Natural killer cell treated with Interleukin-12 subunit alpha and Interleukin-12 subunit beta and Interleukin-15 and Interleukin-18, amount 100 ng/mL, for 72 hours (primary cell): ENCODE measurements around the gene MPND. TPM values are rescaled to one million over a fixed set of nuclear protein-coding genes. Genes with fewer than 3 reads are reported as not detected.

Experiments used
- ATAC-seq, 2 donors: fragments of 150-1000 bp; cut with Tn5 transposase in 1 of 2; sonication (Bioruptor Pico), chemical (Tn5 transposase) in 1 of 2; 2 replicates each; pipeline ENCODE4 v1.10.0; 2021
- DNase-seq: peaks from one replicate; pipeline ENCODE4 v3.0.0; 2022; ENCODE audit warnings: low spot score
- H3K27ac Mint-ChIP-seq, 2 donors: 1 replicate in 1 of 2; 2 replicates in 1 of 2; pipeline ENCODE4 v1.8.0; 2022; ENCODE audit warnings: mixed read lengths in 2 of 2, mild to moderate bottlenecking in 1 of 2, moderate library complexity in 1 of 2
- H3K27me3 Mint-ChIP-seq, 2 donors: 1 replicate in 1 of 2; 2 replicates in 1 of 2; pipeline ENCODE4 v1.8.0; 2022; ENCODE audit warnings: mixed read lengths in 2 of 2
- H3K36me3 Mint-ChIP-seq: one replicate; pipeline ENCODE4 v1.8.0; 2022; ENCODE audit warnings: mixed read lengths
- H3K4me1 Mint-ChIP-seq, 2 donors: 1 replicate in 1 of 2; 2 replicates in 1 of 2; pipeline ENCODE4 v1.8.0; 2022; ENCODE audit warnings: low read depth in 2 of 2, mixed read lengths in 2 of 2, mild to moderate bottlenecking in 1 of 2
- H3K4me3 Mint-ChIP-seq: one replicate; pipeline ENCODE4 v1.8.0; 2022; ENCODE audit warnings: mixed read lengths
- H3K9me3 Mint-ChIP-seq: 2 replicates; pipeline ENCODE4 v1.8.0; 2022; ENCODE audit warnings: mixed read lengths
- total RNA-seq, 2 donors: library from RNA; stranded (reverse); gene quantifications; one replicate each; pipeline ENCODE4 v1.2.3, GENCODE V29; 2022

Gene MPND
- total RNA-seq, 2 donors from 2014 or later: 28.3 to 73.5 TPM

DNA sequence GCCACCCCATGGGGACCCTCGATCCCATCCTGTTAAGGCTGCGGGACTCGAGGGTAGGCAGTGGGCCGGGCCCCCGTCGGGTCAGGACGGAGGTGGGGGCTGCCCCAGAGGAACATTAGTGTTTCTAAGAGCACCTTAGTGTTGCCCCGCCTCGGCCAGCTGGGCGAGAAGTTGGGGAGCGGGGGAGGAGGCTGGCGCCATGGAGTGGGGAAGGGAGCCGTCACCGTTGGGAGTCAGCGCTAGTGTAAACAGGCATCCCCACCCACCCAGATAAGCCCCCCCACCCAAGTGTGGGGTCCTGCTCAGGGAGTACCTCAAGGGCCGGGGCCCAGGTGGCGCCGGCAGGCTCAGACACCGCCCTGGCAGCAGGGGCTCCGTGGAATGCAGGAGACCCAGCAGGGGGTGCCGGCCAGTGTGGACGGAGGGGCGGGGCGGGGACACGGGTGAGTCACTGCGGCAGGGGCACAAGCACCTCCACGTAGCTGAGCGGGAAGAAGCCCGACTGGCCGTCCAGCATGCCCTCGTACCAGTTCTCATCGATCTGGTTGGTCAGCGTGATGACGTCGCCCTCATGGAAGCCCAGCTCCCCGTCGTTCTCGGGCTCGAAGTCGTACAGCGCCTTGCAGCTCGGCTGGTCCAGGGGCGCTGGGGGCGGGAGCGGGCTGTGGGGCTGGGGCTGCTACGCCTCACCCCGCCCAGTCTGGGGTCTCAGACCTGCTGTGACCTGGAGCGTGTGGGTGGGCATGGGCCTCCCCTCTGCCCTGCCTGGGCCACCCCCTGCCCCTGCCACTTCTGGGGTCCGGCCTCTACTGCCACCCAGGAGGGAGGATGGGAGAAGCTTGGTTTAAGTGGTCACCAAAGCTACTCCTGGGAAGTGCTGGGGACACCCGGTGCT is 18.0 kb downstream of the MPND start:
- no peak overlapping the region for H3K27ac Mint-ChIP-seq
- ATAC-seq (no peak), DNase-seq (no peak)
- no peaks in the 10 kb centered on the region for H3K27me3 Mint-ChIP-seq
- H3K36me3 Mint-ChIP-seq: no peaks in the 10 kb centered on the region
- H3K9me3 Mint-ChIP-seq: no peaks in the 10 kb centered on the region
- no peak overlapping the region for H3K4me3 Mint-ChIP-seq
- H3K4me1 Mint-ChIP-seq: peaks cover 0 to 4% of the 10 kb centered on the region in 2 donors

DNA sequence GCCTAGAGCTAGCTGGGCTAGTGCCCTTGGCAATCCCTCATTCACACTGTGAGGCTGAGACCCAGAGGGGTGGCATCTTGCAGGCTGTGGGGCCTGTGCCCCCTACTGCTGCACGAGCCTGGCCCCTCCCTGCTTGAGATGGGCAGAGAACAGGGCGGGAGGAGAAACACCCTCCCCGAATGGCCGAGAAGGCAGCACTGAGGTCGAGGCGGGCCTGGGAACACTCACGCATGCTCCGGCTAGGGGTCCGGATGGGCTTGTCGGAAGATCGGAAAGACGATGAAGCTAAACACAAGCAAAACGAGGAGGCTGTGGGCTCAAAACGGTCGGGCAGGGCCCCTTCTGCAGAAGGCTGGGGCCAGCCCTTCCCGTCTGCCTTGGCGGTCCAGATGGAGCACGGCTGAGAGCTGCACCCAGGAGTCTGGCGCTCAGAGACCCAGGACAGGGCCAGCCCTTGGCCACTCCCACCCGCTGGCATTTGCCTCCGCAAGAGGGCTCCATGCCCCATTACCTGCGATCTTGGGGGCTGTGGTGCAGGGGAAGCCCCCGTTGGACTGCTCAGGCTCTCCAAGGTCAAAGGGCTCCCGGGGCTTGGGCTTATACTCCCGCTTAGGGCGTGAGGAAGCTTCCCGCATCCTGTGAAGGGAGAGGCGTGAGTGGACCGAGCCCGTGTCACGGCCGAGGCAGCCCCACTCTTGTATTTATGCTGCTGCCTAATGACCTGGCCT is 18.9 kb downstream of the MPND start:
- no peak for ATAC-seq
- Mint-ChIP-seq H3K4me3 (no peak overlapping the region), H3K27ac (no peak overlapping the region), H3K9me3 (no peaks in the 10 kb centered on the region), H3K4me1 (peaks cover 0 to 7% of the 10 kb centered on the region in 2 donors), H3K27me3 (no peaks in the 10 kb centered on the region), H3K36me3 (no peaks in the 10 kb centered on the region)
- no peak for DNase-seq

DNA sequence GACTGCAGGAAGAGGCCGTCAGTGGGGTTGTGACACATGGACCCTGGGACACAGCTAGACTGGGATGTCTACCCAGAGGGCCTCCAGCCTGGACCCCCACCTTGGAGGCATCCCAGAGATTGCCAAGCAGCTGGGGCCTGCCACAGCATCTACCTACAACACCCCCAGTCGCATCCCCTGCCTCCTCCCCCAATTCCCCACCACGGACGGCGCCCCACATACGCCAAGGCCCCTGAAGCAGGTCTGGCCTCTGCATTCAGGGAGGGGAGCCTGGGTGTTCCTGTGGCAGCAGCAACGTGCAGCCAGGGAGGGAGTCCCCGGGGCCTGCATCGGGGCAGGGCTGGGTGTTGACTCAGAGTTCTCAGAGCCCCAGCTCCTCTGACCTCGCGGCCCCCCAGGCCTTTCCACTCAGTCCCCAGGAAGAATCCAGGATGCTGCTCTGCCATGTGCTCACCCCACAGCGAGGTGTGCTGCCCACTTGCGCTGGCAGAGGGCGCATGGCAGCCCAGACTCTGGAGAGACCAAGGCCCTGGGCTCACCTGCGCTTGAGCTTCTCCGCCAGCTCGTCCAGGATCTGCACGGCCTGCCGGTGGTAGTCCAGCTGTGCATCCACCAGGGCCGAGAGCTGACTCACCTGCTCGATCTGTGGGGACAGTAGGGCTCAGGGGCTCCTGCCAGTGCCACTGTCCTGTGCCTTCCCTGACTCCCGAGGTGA is 19.6 kb downstream of the MPND start:
- DNase-seq (no peak), ATAC-seq (no peak)
- no peaks in the 10 kb centered on the region for H3K9me3 Mint-ChIP-seq
- peaks cover 0 to 10% of the 10 kb centered on the region in 2 donors for H3K4me1 Mint-ChIP-seq
- no peak overlapping the region for H3K27ac Mint-ChIP-seq
- H3K36me3 Mint-ChIP-seq: no peaks in the 10 kb centered on the region
- no peaks in the 10 kb centered on the region for H3K27me3 Mint-ChIP-seq
- no peak overlapping the region for H3K4me3 Mint-ChIP-seq

DNA sequence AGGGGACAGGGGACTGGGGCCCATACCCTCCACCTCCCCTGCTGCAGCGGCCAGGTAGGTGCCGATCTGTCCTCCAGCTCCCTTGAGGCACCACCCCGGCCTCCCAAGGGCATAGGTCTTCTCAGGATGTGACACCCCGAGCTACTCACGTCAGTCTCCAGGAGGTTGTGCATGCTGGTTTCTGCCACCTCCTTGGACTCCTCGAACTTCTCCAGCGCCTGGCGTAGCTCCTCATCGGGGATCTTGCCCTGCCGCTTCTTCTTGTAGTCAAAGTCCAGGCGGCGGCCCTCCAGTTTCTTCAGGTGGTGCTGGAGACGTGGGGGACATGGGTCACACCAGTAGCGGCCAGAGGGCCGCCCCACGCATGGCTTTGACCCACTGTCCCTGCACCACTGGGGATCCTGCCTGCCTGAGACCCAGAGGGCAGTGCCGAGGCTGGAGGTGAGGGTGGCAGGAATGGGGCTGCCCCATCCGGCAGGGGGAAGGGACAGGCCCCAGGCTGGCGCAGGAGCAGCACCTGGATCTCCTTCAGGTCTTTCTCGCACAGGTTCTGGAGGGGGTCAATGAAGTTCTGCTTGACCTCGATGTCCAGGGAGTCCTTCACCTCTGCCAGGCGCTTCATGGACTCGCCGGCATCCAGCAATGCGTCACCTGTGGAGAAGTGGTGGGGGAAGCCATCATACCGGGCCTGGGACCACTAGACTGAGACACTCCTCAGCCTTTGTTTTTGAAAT is 20.4 kb downstream of the MPND start:
- Mint-ChIP-seq H3K4me3 (no peak overlapping the region), H3K27ac (no peak overlapping the region), H3K4me1 (peaks cover 4 to 15% of the 10 kb centered on the region in 2 donors), H3K36me3 (no peaks in the 10 kb centered on the region), H3K9me3 (no peaks in the 10 kb centered on the region), H3K27me3 (no peaks in the 10 kb centered on the region)
- no peak for ATAC-seq
- no peak for DNase-seq

DNA sequence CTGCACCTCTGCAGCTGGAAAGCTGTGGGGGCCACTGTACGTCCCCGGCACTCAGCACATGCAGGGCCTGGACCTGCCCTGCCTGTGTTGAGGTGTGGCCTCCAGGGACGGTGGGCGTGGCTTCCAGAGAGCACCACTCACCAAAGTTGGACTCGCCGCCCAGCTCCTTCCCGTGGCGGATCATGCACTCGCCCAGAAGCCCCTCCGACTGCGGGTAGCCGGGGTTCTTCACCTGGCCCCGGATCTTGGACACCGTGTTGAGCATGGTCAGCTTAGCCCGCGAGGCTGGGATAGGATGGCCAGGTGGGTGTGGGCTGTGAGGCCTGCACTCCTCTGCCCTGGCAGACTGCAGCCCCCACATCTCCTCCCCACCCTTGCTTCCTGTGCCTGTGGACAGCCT is 22.0 kb downstream of the MPND start:
- Mint-ChIP-seq H3K27me3 (no peaks in the 10 kb centered on the region), H3K9me3 (no peaks in the 10 kb centered on the region), H3K27ac (peak overlapping the region in 1 of 2 donors; percentile 93), H3K4me1 (peaks cover 15 to 23% of the 10 kb centered on the region in 2 donors), H3K4me3 (no peak overlapping the region), H3K36me3 (no peaks in the 10 kb centered on the region)
- no peak for ATAC-seq
- DNase-seq: no peak

DNA sequence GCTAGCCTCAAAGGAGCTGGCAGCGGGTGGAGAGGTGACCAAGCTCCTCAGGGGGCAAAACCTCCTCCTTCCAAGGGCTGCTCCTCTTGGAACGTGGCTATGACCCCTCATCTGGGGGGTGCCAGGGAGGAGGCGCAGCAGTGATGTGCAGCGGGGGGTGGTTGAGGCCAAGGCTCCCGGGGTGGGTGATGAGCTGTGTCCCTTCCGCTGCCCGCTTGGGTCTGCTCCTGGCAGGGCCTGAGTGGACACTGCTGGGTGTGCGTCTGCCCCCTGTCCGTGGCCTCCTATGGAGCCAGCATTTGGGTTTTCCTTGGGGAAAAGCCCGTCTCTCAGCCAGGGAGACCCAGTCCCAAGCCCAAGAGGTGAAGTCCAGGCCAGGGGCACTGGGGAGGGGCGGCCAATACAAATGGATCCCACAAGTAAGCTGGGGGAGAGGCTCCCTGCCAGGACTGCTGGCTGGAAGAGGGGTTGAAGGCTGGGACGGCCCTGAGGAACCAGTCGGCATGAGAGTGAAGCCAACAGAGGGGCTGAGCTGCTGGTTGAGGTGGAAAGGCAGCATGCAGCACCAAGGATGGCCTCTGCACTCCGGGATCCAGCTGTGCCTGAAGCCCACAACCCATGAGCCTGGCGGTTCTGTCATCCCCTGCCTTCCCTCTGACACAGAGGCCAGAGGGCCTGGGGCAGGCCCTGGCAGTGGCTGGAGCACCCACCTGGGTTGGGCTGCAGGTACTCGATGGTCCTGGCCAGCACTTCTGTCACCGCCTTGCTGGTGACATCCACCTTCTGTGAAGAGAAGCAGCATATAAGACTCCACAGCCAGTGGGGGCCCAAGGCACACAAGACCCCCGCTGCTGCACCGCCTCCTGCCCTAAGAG is 22.7 kb downstream of the MPND start:
- DNase-seq (no peak), ATAC-seq (no peak)
- Mint-ChIP-seq H3K27ac (peak overlapping the region in 1 of 2 donors; percentile 93), H3K9me3 (no peaks in the 10 kb centered on the region), H3K4me1 (peaks cover 22 to 26% of the 10 kb centered on the region in 2 donors), H3K36me3 (no peaks in the 10 kb centered on the region), H3K27me3 (no peaks in the 10 kb centered on the region), H3K4me3 (no peak overlapping the region)

DNA sequence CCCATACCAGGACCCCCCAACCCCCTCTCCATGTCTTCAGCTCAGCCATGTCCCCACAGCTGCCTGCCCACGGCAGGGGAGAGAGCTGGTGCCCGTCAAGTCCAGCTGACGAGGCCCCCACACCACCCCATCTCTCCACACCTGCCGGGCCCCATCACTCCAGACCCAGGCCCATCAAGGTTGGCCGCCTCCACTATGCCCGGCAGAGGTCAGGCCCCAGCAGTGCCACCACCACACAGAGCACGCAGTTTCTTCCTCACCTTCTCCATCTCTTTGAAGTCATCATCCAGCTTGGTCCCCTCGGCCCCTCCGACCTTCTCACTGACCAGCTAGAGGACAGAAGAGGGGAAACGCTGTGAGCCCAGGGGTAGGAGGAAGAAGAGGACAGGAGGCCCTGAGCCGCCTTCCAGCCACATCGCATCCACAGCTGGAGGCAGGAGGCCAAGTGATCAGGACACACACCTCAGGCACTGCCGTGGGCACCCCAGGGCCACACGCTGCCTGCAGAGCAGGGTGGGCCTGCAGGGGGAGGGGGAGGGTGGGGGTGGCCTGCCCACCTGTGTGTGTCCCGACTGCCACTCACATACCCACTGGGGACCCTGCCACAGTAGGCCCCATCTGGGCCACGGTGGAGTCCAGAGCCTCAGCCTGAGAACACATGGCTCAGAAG is 23.4 kb downstream of the MPND start:
- no peaks in the 10 kb centered on the region for H3K36me3 Mint-ChIP-seq
- H3K27ac Mint-ChIP-seq: peak overlapping the region; percentile 93
- no peak for ATAC-seq
- H3K27me3 Mint-ChIP-seq: no peaks in the 10 kb centered on the region
- no peak overlapping the region for H3K4me3 Mint-ChIP-seq
- H3K9me3 Mint-ChIP-seq: no peaks in the 10 kb centered on the region
- no peak for DNase-seq
- H3K4me1 Mint-ChIP-seq: peaks cover 24 to 27% of the 10 kb centered on the region in 2 donors

DNA sequence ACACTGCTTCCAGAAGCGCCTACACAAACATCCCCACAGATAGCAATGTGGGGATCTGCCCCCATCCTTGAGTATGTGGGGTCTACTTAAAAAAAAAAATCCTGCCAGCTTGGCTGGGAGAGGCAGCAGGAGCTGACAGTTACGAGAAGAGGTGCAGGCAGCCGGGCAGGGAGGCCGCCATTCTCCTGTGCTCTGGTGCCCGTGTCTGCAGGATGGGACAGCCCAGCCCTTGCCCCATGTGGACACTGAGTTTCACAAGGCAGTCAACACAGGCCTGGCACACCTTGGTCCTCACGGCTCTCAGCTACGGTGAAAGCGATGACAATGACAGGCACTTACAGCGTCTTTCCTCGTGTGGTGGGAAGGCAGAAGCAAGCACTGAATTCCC is 24.0 kb downstream of the MPND start:
- H3K27ac Mint-ChIP-seq: peak overlapping the region; percentile 93
- ATAC-seq (no peak), DNase-seq (no peak)
- no peak overlapping the region for H3K4me3 Mint-ChIP-seq
- no peaks in the 10 kb centered on the region for H3K36me3 Mint-ChIP-seq
- peaks cover 24 to 30% of the 10 kb centered on the region in 2 donors for H3K4me1 Mint-ChIP-seq
- no peaks in the 10 kb centered on the region for H3K27me3 Mint-ChIP-seq
- H3K9me3 Mint-ChIP-seq: no peaks in the 10 kb centered on the region

DNA sequence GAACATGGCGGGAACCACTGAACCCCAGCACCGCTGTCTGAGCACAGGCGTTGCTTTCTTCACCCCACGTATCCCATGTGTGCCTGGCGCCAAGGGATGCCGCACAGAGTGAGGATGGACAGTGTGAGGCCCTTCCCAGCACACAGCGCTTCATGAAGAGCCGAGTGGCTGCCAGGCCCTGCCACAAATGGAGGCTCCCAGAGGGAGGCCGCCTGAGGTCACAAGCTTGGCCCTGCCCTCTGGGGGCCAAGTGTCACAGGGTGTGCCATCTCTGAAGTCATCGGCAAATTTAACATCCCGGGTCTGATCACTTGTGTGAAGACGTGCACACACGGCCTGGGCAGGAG is 24.4 kb downstream of the MPND start:
- no peak overlapping the region for H3K4me3 Mint-ChIP-seq
- ATAC-seq (no peak), DNase-seq (no peak)
- H3K27me3 Mint-ChIP-seq: no peaks in the 10 kb centered on the region
- H3K36me3 Mint-ChIP-seq: no peaks in the 10 kb centered on the region
- H3K27ac Mint-ChIP-seq: peak overlapping the region; percentile 93
- peaks cover 24 to 30% of the 10 kb centered on the region in 2 donors for H3K4me1 Mint-ChIP-seq
- no peaks in the 10 kb centered on the region for H3K9me3 Mint-ChIP-seq

DNA sequence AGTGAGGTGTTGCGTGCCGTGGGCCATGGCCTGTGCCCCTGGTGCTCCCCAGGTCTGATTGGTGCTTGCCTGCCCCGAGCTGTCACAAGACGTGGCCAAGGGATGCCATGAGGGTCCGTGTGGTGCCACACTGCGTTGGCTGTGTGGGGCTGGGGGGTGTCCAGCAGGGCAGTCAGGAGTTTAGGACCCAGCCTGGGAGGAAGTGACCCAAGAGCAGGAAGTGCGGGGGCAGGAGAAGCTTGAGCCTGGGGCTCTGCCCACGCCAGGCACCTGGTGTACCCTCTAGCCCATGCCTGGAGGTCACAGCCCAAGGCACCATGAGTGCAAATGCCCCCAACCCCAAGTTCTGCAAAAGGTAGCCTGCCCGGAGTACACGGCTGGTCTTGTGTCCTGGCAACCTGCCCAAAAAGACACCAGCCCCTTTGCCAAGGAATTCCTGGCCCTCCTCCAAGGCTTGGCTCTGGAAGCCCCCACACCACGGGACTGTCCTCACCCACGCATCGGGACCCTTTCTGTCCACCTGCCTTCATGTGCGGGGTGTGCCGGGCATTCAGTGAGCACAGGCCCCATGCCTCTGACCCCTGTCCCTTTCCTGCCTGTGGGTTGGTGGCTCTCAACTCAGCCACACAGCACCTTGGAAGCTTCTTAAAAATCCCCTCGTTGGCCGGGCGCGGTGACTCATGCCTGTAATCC is 24.9 kb downstream of the MPND start:
- peak in 1 of 2 donors; percentile 17 for ATAC-seq
- Mint-ChIP-seq H3K36me3 (no peaks in the 10 kb centered on the region), H3K27ac (peak overlapping the region; percentile 93), H3K9me3 (no peaks in the 10 kb centered on the region), H3K4me1 (peaks cover 24 to 30% of the 10 kb centered on the region in 2 donors), H3K4me3 (peak overlapping the region; percentile 78), H3K27me3 (no peaks in the 10 kb centered on the region)
- DNase-seq: peak; percentile 75

DNA sequence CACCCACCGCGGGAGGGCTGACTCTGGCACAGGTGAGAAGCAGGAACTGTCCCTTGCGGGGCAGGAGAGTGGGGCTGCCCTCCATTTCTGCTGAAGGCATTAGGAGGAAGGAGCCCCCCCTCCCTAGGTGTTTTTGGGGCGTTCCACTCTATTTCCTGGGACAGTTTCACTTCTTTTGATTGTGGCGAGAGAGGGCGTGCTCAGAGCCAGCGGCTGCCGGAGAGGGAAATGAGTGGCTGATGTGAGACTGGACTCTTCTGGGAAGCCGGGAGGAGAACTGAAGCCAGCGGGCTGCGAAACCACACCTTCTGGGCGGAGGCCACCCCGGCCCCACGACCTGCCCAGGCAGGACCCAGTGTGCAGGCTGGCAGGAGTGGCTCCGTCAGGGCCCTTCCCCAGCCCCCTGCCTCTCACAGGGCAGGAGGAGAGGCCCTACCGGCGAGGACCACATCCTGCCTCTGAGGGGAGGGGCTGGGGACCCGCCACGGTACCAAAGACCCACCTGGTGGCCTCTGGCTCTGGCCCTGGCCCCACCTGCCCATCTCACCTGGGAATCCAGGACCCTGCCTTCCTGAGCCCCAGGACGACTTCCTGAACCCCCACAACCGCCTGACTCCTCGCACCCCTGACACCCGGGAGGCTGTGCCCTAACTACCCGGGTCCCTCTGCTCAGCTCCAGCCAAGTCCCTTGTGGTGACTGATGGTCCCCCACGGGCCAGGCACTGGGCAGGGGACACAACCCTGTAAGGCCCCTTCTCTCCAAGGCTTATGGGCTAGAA is 25.9 kb downstream of the MPND start:
- peak; percentile 77 to 80 for ATAC-seq
- no peaks in the 10 kb centered on the region for H3K36me3 Mint-ChIP-seq
- DNase-seq: peak; percentile 86
- peak overlapping the region; percentile 78 for H3K4me3 Mint-ChIP-seq
- H3K27ac Mint-ChIP-seq: peak overlapping the region; percentile 93
- no peaks in the 10 kb centered on the region for H3K27me3 Mint-ChIP-seq
- peaks cover 30 to 35% of the 10 kb centered on the region in 2 donors for H3K4me1 Mint-ChIP-seq
- H3K9me3 Mint-ChIP-seq: no peaks in the 10 kb centered on the region
